ENCODE measurements around the gene GRID1.

The GRID1 gene

GRCh38 chr10:85735997-85736396 lies 630.6 kb downstream of the GRID1 start:
- no peaks in the 10 kb centered on the region for H3K9me3 ChIP-seq
- no peaks in the 10 kb centered on the region for H3K36me3 ChIP-seq
- no peak overlapping the region for H3K4me3 ChIP-seq (ENCODE audit: low read depth in 1 of 2, low read length in 1 of 2)
- H3K27ac ChIP-seq, result no peak overlapping the region
- TF ChIP-seq CTCF (IDR thresholded peaks at IDR 0.05), result no peak
- H3K4me1 ChIP-seq (ENCODE audit: control insufficient read depth in 1 of 2, insufficient read depth in 1 of 2, low read depth in 1 of 2, low read length in 1 of 2), result no peaks in the 10 kb centered on the region
- H3K27me3 ChIP-seq, result no peaks in the 10 kb centered on the region

GRCh38 chr10:85734791-85735190 lies 631.8 kb downstream of the GRID1 start:
- Histone ChIP-seq H3K27me3 (no peaks in the 10 kb centered on the region), H3K36me3 (no peaks in the 10 kb centered on the region), H3K4me1 (ENCODE audit: control insufficient read depth in 1 of 2, insufficient read depth in 1 of 2, low read depth in 1 of 2, low read length in 1 of 2) (no peaks in the 10 kb centered on the region), H3K4me3 (ENCODE audit: low read depth in 1 of 2, low read length in 1 of 2) (no peak overlapping the region), H3K27ac (no peak overlapping the region), H3K9me3 (no peaks in the 10 kb centered on the region)
- TF ChIP-seq CTCF (IDR thresholded peaks at IDR 0.05), result no peak

GRCh38 chr10:85724215-85724614 lies 642.4 kb downstream of the GRID1 start:
- no peak overlapping the region for H3K4me3 ChIP-seq (ENCODE audit: low read depth in 1 of 2, low read length in 1 of 2)
- H3K36me3 ChIP-seq, result no peaks in the 10 kb centered on the region
- H3K27me3 ChIP-seq, result no peaks in the 10 kb centered on the region
- H3K27ac ChIP-seq, result no peak overlapping the region
- no peak for TF ChIP-seq CTCF (IDR thresholded peaks at IDR 0.05)
- no peaks in the 10 kb centered on the region for H3K4me1 ChIP-seq (ENCODE audit: control insufficient read depth in 1 of 2, insufficient read depth in 1 of 2, low read depth in 1 of 2, low read length in 1 of 2)
- no peaks in the 10 kb centered on the region for H3K9me3 ChIP-seq

- TF ChIP-seq CTCF (IDR thresholded peaks at IDR 0.05), result no peak
- Histone ChIP-seq H3K4me3 (ENCODE audit: low read depth in 1 of 2, low read length in 1 of 2) (no peak overlapping the region), H3K4me1 (ENCODE audit: control insufficient read depth in 1 of 2, insufficient read depth in 1 of 2, low read depth in 1 of 2, low read length in 1 of 2) (no peaks in the 10 kb centered on the region), H3K27ac (no peak overlapping the region), H3K27me3 (no peaks in the 10 kb centered on the region), H3K9me3 (no peaks in the 10 kb centered on the region), H3K36me3 (no peaks in the 10 kb centered on the region)
These were observed 645.5 kb downstream of the GRID1 start for GRCh38 chr10:85720931-85721590.

DNA sequence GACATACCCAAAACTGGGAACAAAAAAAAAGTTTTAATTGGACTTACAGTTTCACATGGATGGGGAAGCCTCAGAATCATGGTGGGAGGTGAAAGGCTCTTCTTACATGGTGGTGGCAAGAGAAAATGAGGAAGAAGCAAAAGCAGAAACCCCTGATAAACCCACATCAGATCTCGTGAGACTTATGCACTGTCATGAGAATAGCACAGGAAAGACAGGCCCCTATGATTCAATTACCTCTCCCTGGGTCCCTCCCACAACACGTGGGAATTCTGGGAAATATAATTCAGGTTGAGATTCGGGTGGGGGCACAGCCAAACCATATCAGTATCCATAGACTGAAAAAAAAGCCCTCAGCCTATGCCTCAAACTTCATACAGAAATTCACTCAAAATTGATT lies 647.2 kb downstream of the GRID1 start:
- Histone ChIP-seq H3K27ac (no peak overlapping the region), H3K27me3 (no peaks in the 10 kb centered on the region), H3K36me3 (no peaks in the 10 kb centered on the region), H3K4me1 (ENCODE audit: control insufficient read depth in 1 of 2, insufficient read depth in 1 of 2, low read depth in 1 of 2, low read length in 1 of 2) (no peaks in the 10 kb centered on the region), H3K9me3 (no peaks in the 10 kb centered on the region), H3K4me3 (ENCODE audit: low read depth in 1 of 2, low read length in 1 of 2) (no peak overlapping the region)
- TF ChIP-seq CTCF (IDR thresholded peaks at IDR 0.05), result no peak
